Hepatocyte (in vitro differentiated cells): ENCODE data around the gene ARFGAP2. TPM values are rescaled to one million over a fixed set of nuclear protein-coding genes. Genes with fewer than 3 reads are reported as not detected.

ENCODE experiments used
- DNase-seq: peaks from one replicate; pipeline ENCODE4 v3.0.0-alpha.2; 2016; ENCODE audit warnings: low spot score
- H2AFZ ChIP-seq: fragments of 200-600 bp; sonication (generic); 2 replicates; pipeline ENCODE4 v1.6.0; 2016; ENCODE audit warnings: antibody characterized with exemption, mild to moderate bottlenecking
- H3K27ac ChIP-seq: fragments of 200-600 bp; sonication (generic); 2 replicates; pipeline ENCODE4 v1.5.1; 2016; ENCODE audit warnings: mild to moderate bottlenecking
- H3K27me3 ChIP-seq: fragments of 200-600 bp; sonication (generic); 2 replicates; pipeline ENCODE4 v1.6.1; 2016
- H3K36me3 ChIP-seq: fragments of 200-600 bp; sonication (generic); replicated peaks from 2 replicates; pipeline ENCODE4 v1.5.1; 2016; ENCODE audit warnings: low read depth; ENCODE audit not compliant: insufficient read depth
- H3K4me1 ChIP-seq: fragments of 200-600 bp; sonication (generic); 2 replicates; pipeline ENCODE4 v1.5.1; 2016; ENCODE audit warnings: mild to moderate bottlenecking, moderate library complexity; ENCODE audit not compliant: insufficient read depth
- H3K4me2 ChIP-seq: fragments of 200-600 bp; sonication (generic); 2 replicates; pipeline ENCODE4 v1.6.0; 2016
- H3K4me3 ChIP-seq: fragments of 200-600 bp; sonication (generic); 2 replicates; pipeline ENCODE4 v1.5.1; 2016; ENCODE audit warnings: mild to moderate bottlenecking
- H3K79me2 ChIP-seq: fragments of 200-600 bp; sonication (generic); 2 replicates; pipeline ENCODE4 v1.6.0; 2017; ENCODE audit warnings: mild to moderate bottlenecking
- H3K9me2 ChIP-seq: fragments of 200-600 bp; sonication (generic); replicated peaks from 2 replicates; pipeline ENCODE4 v1.6.0; 2017; ENCODE audit warnings: mild to moderate bottlenecking; ENCODE audit not compliant: insufficient read depth
- H3K9me3 ChIP-seq: fragments of 200-600 bp; sonication (generic); 2 replicates; pipeline ENCODE4 v1.5.1; 2016; ENCODE audit warnings: low read depth, mild to moderate bottlenecking
- H4K20me1 ChIP-seq: fragments of 200-600 bp; sonication (generic); 2 replicates; pipeline ENCODE4 v1.6.0; 2016; ENCODE audit warnings: mild to moderate bottlenecking; ENCODE audit not compliant: insufficient read depth, poor library complexity, severe bottlenecking
- CTCF ChIP-seq: fragments of 200-600 bp; sonication (generic); IDR thresholded peaks from 2 replicates; pipeline ENCODE4 v1.5.1; 2016; ENCODE audit warnings: antibody characterized with exemption, mild to moderate bottlenecking; ENCODE audit not compliant: poor library complexity
- EZH2 ChIP-seq: fragments of 200-600 bp; sonication (generic); IDR thresholded peaks from 2 replicates; pipeline ENCODE4 v1.6.1; 2016; ENCODE audit warnings: antibody characterized with exemption, mild to moderate bottlenecking, borderline replicate concordance
- EZH2phosphoT487 ChIP-seq: fragments of 200-600 bp; sonication (generic); IDR thresholded peaks from one replicate; pipeline ENCODE4 v1.6.1; 2018; ENCODE audit warnings: antibody characterized with exemption, mild to moderate bottlenecking, low read depth, moderate library complexity; ENCODE audit not compliant: unreplicated experiment, severe bottlenecking
- WGBS: methylation state at CpG from one replicate; pipeline ENCODE4 v1.1.6; 2016; ENCODE audit warnings: low lambda C conversion rate; ENCODE audit errors: missing lambda C conversion rate; 5-methylcytosine and 5-hydroxymethylcytosine counted together
- polyA plus RNA-seq: library from polyadenylated mRNA; unstranded; fragments of >200 nt; fragmentation: Nextera tagmentation; extraction: Ambion mirVana; gene quantifications from 2 replicates; pipeline ENCODE4 v1.2.1, GENCODE V29; 2016
- total RNA-seq: library from RNA; depleted of rRNA; stranded (reverse); fragments of >200 nt; gene quantifications from 2 replicates; pipeline ENCODE4 v1.2.3, GENCODE V29; 2014

ARFGAP2 gene
- total and polyA plus RNA-seq, 2 experiments from 2014 or later: 64.3 to 146 TPM

GRCh38 chr11:47185305-47186075, 8.8 kb upstream of the ARFGAP2 start:
- Histone ChIP-seq H2AFZ (peak overlapping the region; percentile 96), H3K27me3 (no peaks in the 10 kb centered on the region), H3K27ac (peak overlapping the region; percentile 99), H4K20me1 (no peaks in the 10 kb centered on the region), H3K79me2 (peaks cover 49% of the 10 kb centered on the region), H3K9me3 (no peaks in the 10 kb centered on the region), H3K4me2 (peak overlapping the region; percentile 96), H3K4me1 (peaks cover 43% of the 10 kb centered on the region), H3K9me2 (no peaks in the 10 kb centered on the region), H3K4me3 (peak overlapping the region; percentile 97), H3K36me3 (no peaks in the 10 kb centered on the region)
- 2% methylated on average over 34 of the region's 50 CpGs for WGBS
- peak; percentile 78 for DNase-seq
- no peak for TF ChIP-seq EZH2phosphoT487

- Histone ChIP-seq H4K20me1 (no peaks in the 10 kb centered on the region), H3K79me2 (peaks cover 54% of the 10 kb centered on the region), H3K36me3 (no peaks in the 10 kb centered on the region), H3K4me3 (peak overlapping the region; percentile 97), H3K9me2 (no peaks in the 10 kb centered on the region), H3K4me2 (peak overlapping the region; percentile 96), H3K27me3 (no peaks in the 10 kb centered on the region), H3K9me3 (no peaks in the 10 kb centered on the region), H3K4me1 (peaks cover 43% of the 10 kb centered on the region), H3K27ac (peak overlapping the region; percentile 99), H2AFZ (peak overlapping the region; percentile 96)
- peak; percentile 70 for DNase-seq
- WGBS: 14% methylated on average over 11 of the region's 13 CpGs
- TF ChIP-seq EZH2phosphoT487 (no peak), EZH2 (no peak)
Observed at GRCh38 chr11:47184711-47185304, 8.1 kb upstream of the ARFGAP2 start.

- peak overlapping the region; percentile 96 for H3K4me2 ChIP-seq
Observed at GRCh38 chr11:47183969-47184368, 7.3 kb upstream of the ARFGAP2 start.

More at GRCh38 chr11:47183969-47184368, 7.3 kb upstream of the ARFGAP2 start:
- DNase-seq: no peak
- Histone ChIP-seq H3K36me3 (no peaks in the 10 kb centered on the region), H3K4me3 (no peak overlapping the region), H3K27me3 (no peaks in the 10 kb centered on the region), H3K9me3 (no peaks in the 10 kb centered on the region), H3K27ac (peak overlapping the region; percentile 99), H3K79me2 (peaks cover 56% of the 10 kb centered on the region), H4K20me1 (no peaks in the 10 kb centered on the region), H3K4me1 (peaks cover 41% of the 10 kb centered on the region), H2AFZ (no peak overlapping the region), H3K9me2 (no peaks in the 10 kb centered on the region)
- 89% methylated on average over 6 of the region's 7 CpGs for WGBS
- TF ChIP-seq EZH2 (no peak), EZH2phosphoT487 (no peak), CTCF (no peak)
